HCT116 (cell line): Measurements from ENCODE around the gene NT5C3A. TPM values are rescaled to one million over a fixed set of nuclear protein-coding genes. Genes with fewer than 3 reads are reported as not detected.

Experiments
- ATAC-seq: fragments of 200-7000 bp; cut with Tn5 transposase; 2 replicates; pipeline ENCODE4 v1.9.1; 2020; ENCODE audit warnings: mild to moderate bottlenecking, moderate library complexity
- BruUV-seq: library from RNA; stranded (reverse); fragments of 400-500 nt; replicated peaks from 2 replicates; lab custom pipeline; 2021; lab: Mats Ljungman, UMichigan
- CTCF ChIA-PET: fragments of 300-600 bp; sonication (Branson Sonifier 250); formaldehyde crosslinking; loops from one replicate; lab custom pipeline; 2021; ENCODE audit warnings: antibody characterized with exemption; lab: Charles Lee
- POLR2A ChIA-PET: fragments of 300-600, 350-600 bp; sonication (Branson Sonifier 250); formaldehyde crosslinking; loops from one replicate; lab custom pipeline; 2021; ENCODE audit warnings: antibody characterized with exemption; lab: Charles Lee
- RAD21 ChIA-PET, 2 experiments: fragments of 300-600 bp; sonication (Branson Sonifier 250); formaldehyde crosslinking; loops; one replicate each; lab custom pipeline; 2023; ENCODE audit warnings: low total read pairs in 2 of 2; ENCODE audit not compliant: uncharacterized antibody in 2 of 2, unreplicated experiment in 2 of 2, low non-redundant PET in 1 of 2; lab: Charles Lee
- DNase-seq: peaks from one replicate; pipeline ENCODE4 v3.0.0-alpha.2; 2010; ENCODE audit warnings: low read depth, low spot score
- H2AFZ ChIP-seq: fragments of 200-600 bp; shearing (Covaris generic), sonication (generic); 2 replicates; pipeline ENCODE4 v1.6.1; 2017; ENCODE audit warnings: low read depth, mixed run types, mixed read lengths, antibody characterized with exemption, low read length; ENCODE audit not compliant: poor library complexity, severe bottlenecking
- H3K27ac ChIP-seq: 2 replicates; pipeline ENCODE4 v1.5.1; 2012; ENCODE audit warnings: low read depth, low read length
- H3K27me3 ChIP-seq: fragments of 200-600 bp; sonication (generic); 2 replicates; pipeline ENCODE4 v1.6.1; 2016; ENCODE audit warnings: mixed run types, low read length, mixed read lengths; ENCODE audit not compliant: insufficient read depth
- H3K36me3 ChIP-seq, 2 experiments: fragments of 200-500 bp in 1 of 2; fragments of 200-600 bp in 1 of 2; sonication (Bioruptor generic) in 1 of 2; sonication (generic) in 1 of 2; 2 replicates each; pipeline versions ENCODE4 v1.5.1 to v1.6.1; 2014 to 2016; ENCODE audit warnings: low read length in 2 of 2, inconsistent platforms in 1 of 2, mixed read lengths in 1 of 2, mixed run types in 1 of 2; ENCODE audit not compliant: insufficient read depth in 2 of 2, control insufficient read depth in 1 of 2
- H3K4me1 ChIP-seq, 2 experiments: fragments of 200-600 bp in 1 of 2; sonication (generic) in 1 of 2; 2 replicates each; pipeline versions ENCODE4 v1.5.1 to v1.6.1; 2012 to 2017; ENCODE audit warnings: low read length in 2 of 2, inconsistent platforms in 1 of 2, mild to moderate bottlenecking in 1 of 2, mixed read lengths in 1 of 2, mixed run types in 1 of 2, moderate library complexity in 1 of 2; ENCODE audit not compliant: insufficient read depth in 2 of 2, control insufficient read depth in 1 of 2
- H3K4me2 ChIP-seq: fragments of 200-600 bp; sonication (generic); 2 replicates; pipeline ENCODE4 v1.6.1; 2017; ENCODE audit warnings: mixed run types, low read length, mixed read lengths
- H3K4me3 ChIP-seq, 2 experiments: fragments of 200-600 bp in 1 of 2; sonication (generic) in 1 of 2; replicated peaks in 1 of 2; 2 replicates each; pipeline ENCODE4 v1.5.1; 2011 to 2016; ENCODE audit warnings: low read length in 2 of 2, control low read depth in 1 of 2, low read depth in 1 of 2, mild to moderate bottlenecking in 1 of 2, mixed read lengths in 1 of 2, mixed run types in 1 of 2
- H3K79me2 ChIP-seq: fragments of 200-600 bp; sonication (generic); 2 replicates; pipeline ENCODE4 v1.6.1; 2017; ENCODE audit warnings: mild to moderate bottlenecking, mixed run types, low read length, moderate library complexity, mixed read lengths; ENCODE audit not compliant: insufficient read depth
- H3K9ac ChIP-seq: fragments of 200-600 bp; sonication (generic); 2 replicates; pipeline ENCODE4 v1.6.1; 2016; ENCODE audit warnings: low read length, mixed read lengths
- H3K9me2 ChIP-seq: fragments of 200-600 bp; sonication (generic), shearing (Covaris generic); 2 replicates; pipeline ENCODE4 v1.6.1; 2017; ENCODE audit warnings: mixed run types, mild to moderate bottlenecking, moderate library complexity; ENCODE audit not compliant: insufficient read depth
- H3K9me3 ChIP-seq, 2 experiments: fragments of 200-500 bp in 1 of 2; fragments of 200-600 bp in 1 of 2; sonication (Bioruptor generic) in 1 of 2; sonication (generic) in 1 of 2; 2 replicates each; pipeline ENCODE4 v1.6.1; 2014 to 2017; ENCODE audit warnings: low read length in 2 of 2, mixed read lengths in 2 of 2, inconsistent platforms in 1 of 2, low read depth in 1 of 2, mild to moderate bottlenecking in 1 of 2, mixed run types in 1 of 2, moderate library complexity in 1 of 2; ENCODE audit not compliant: control insufficient read depth in 1 of 2, insufficient read depth in 1 of 2
- H4K20me1 ChIP-seq: fragments of 200-600 bp; sonication (generic), shearing (Covaris generic); 2 replicates; pipeline ENCODE4 v1.6.1; 2017; ENCODE audit warnings: mixed run types, mild to moderate bottlenecking, moderate library complexity; ENCODE audit not compliant: insufficient read depth
- ATF3 ChIP-seq: IDR thresholded peaks from 2 replicates; pipeline ENCODE4 v1.6.1; 2012
- CBX3 ChIP-seq: IDR thresholded peaks from 2 replicates; pipeline ENCODE4 v1.6.1; 2012; ENCODE audit warnings: low read depth
- CTCF ChIP-seq, 3 experiments: fragments of 200-600 bp in 1 of 3; sonication (generic) in 1 of 3; IDR thresholded peaks in 2 of 3; conservative IDR thresholded peaks in 1 of 3; 2 replicates each; pipeline ENCODE4 v1.5.1; 2012 to 2017; ENCODE audit warnings: low read depth in 2 of 3, low read length in 2 of 3, antibody characterized with exemption in 1 of 3, borderline replicate concordance in 1 of 3, control low read depth in 1 of 3, mild to moderate bottlenecking in 1 of 3, mixed read lengths in 1 of 3, mixed run types in 1 of 3, moderate library complexity in 1 of 3; ENCODE audit not compliant: insufficient read depth in 1 of 3
- EGR1 ChIP-seq: IDR thresholded peaks from 2 replicates; pipeline ENCODE4 v1.6.1; 2012; ENCODE audit warnings: low read depth
- ELF1 ChIP-seq: IDR thresholded peaks from 2 replicates; pipeline ENCODE4 v1.6.1; 2012; ENCODE audit warnings: low read depth, borderline replicate concordance
- EZH2 ChIP-seq: fragments of 200-600 bp; sonication (generic); IDR thresholded peaks from 2 replicates; pipeline ENCODE4 v1.6.1; 2017; ENCODE audit warnings: antibody characterized with exemption, mixed run types
- MAX ChIP-seq: IDR thresholded peaks from 2 replicates; pipeline ENCODE4 v1.6.1; 2012
- POLR2A ChIP-seq: IDR thresholded peaks from 2 replicates; pipeline ENCODE4 v1.7.0; 2011; ENCODE audit warnings: borderline replicate concordance; ENCODE audit not compliant: insufficient read depth, insufficient read length; ENCODE audit errors: extremely low read depth
- POLR2AphosphoS5 ChIP-seq: IDR thresholded peaks from 2 replicates; pipeline ENCODE4 v1.6.1; 2011; ENCODE audit warnings: mild to moderate bottlenecking, low read depth, low read length, moderate library complexity
- RAD21 ChIP-seq: IDR thresholded peaks from 2 replicates; pipeline ENCODE4 v1.6.1; 2012; ENCODE audit warnings: low read depth, mild to moderate bottlenecking
- REST ChIP-seq: IDR thresholded peaks from 2 replicates; pipeline ENCODE4 v1.6.1; 2012; ENCODE audit warnings: low read depth
- SIN3A ChIP-seq: IDR thresholded peaks from 2 replicates; pipeline ENCODE4 v1.6.1; 2012; ENCODE audit warnings: low read depth
- SP1 ChIP-seq: IDR thresholded peaks from 2 replicates; pipeline ENCODE4 v1.6.1; 2012; ENCODE audit warnings: low read depth
- SRF ChIP-seq: IDR thresholded peaks from 2 replicates; pipeline ENCODE4 v1.6.1; 2012; ENCODE audit warnings: low read depth
- TCF7L2 ChIP-seq: IDR thresholded peaks from 2 replicates; pipeline ENCODE4 v1.7.0; 2011; ENCODE audit warnings: borderline replicate concordance, inconsistent platforms; ENCODE audit not compliant: insufficient read depth, insufficient read length; ENCODE audit errors: extremely low read depth
- YY1 ChIP-seq: IDR thresholded peaks from 2 replicates; pipeline ENCODE4 v1.6.1; 2011; ENCODE audit warnings: low read length, low read depth, moderate library complexity, mild to moderate bottlenecking; ENCODE audit not compliant: insufficient replicate concordance; ENCODE audit errors: extremely low read depth
- ZFX ChIP-seq: fragments of 450-650 bp; IDR thresholded peaks from 2 replicates; pipeline ENCODE4 v1.6.1; 2017
- ZNF274 ChIP-seq: fragments of 200-500 bp; sonication (Bioruptor generic); IDR thresholded peaks from 2 replicates; pipeline ENCODE4 v1.6.1; 2014; ENCODE audit warnings: mild to moderate bottlenecking, low read depth, low read length, inconsistent platforms
- intact Hi-C: fragments of 100-400 bp; cut with micrococcal nuclease; formaldehyde crosslinking; loops from 2 replicates; pipeline ENCODE4 v1.10.0; 2022
- total RNA-seq: library from RNA; stranded (reverse); gene quantifications from one replicate; pipeline ENCODE4 v1.2.1, GENCODE V29; 2021; ENCODE audit not compliant: unreplicated experiment

The NT5C3A gene
- total RNA-seq, 1 experiment from 2014 or later, result 32.5 TPM

- TF ChIP-seq ATF3 (no peak), CBX3 (no peak), RAD21 (no peak), SP1 (no peak), TCF7L2 (no peak), ZFX (no peak), POLR2AphosphoS5 (no peak), YY1 (no peak), SIN3A (no peak)
These were observed 18.2 kb downstream of the NT5C3A start (continued) for GRCh38 chr7:33044401-33044718.

GRCh38 chr7:33043501-33044400 is 18.8 kb downstream of the NT5C3A start:
- RAD21 ChIA-PET, result no interaction called here
- Histone ChIP-seq H3K27ac (no peak overlapping the region), H3K9me2 (no peaks in the 10 kb centered on the region), H3K4me2 (no peak overlapping the region), H3K9ac (no peak overlapping the region), H3K4me1 (no peaks in the 10 kb centered on the region; a peak in 1 of 4 replicates), H3K27me3 (no peaks in the 10 kb centered on the region), H2AFZ (no peak overlapping the region), H4K20me1 (peaks cover 37% of the 10 kb centered on the region), H3K79me2 (peaks cover 99% of the 10 kb centered on the region), H3K9me3 (no peaks in the 10 kb centered on the region), H3K4me3 (no peak overlapping the region), H3K36me3 (no peaks in the 10 kb centered on the region)
- CTCF ChIA-PET, result interaction anchor here (1.0 kb wide), 1 partner anchor 197 kb away, joined by 3 read pairs; no protein-coding TSS in a partner anchor
- ATAC-seq, result no peak
- DNase-seq, result no peak
- intact Hi-C loops, result no loop called here
- TF ChIP-seq SRF (no peak), CTCF (IDR thresholded peaks at IDR 0.05 in 2 of 3, conservative IDR thresholded peaks at IDR 0.05 in 1 of 3; ENCODE audit: borderline replicate concordance in 1 of 3, insufficient read depth in 1 of 3, low read depth in 2 of 3, low read length in 2 of 3) (no peak), SP1 (no peak), POLR2AphosphoS5 (no peak), ZNF274 (no peak), EGR1 (no peak), RAD21 (no peak), POLR2A (no peak), YY1 (no peak), ELF1 (no peak), CBX3 (no peak), REST (no peak), MAX (no peak), EZH2 (no peak)
- BruUV-seq, result no TSS peak
- POLR2A ChIA-PET, result no interaction called here
